ENCODE results near the gene CCDC27.

CCDC27 gene

DNA sequence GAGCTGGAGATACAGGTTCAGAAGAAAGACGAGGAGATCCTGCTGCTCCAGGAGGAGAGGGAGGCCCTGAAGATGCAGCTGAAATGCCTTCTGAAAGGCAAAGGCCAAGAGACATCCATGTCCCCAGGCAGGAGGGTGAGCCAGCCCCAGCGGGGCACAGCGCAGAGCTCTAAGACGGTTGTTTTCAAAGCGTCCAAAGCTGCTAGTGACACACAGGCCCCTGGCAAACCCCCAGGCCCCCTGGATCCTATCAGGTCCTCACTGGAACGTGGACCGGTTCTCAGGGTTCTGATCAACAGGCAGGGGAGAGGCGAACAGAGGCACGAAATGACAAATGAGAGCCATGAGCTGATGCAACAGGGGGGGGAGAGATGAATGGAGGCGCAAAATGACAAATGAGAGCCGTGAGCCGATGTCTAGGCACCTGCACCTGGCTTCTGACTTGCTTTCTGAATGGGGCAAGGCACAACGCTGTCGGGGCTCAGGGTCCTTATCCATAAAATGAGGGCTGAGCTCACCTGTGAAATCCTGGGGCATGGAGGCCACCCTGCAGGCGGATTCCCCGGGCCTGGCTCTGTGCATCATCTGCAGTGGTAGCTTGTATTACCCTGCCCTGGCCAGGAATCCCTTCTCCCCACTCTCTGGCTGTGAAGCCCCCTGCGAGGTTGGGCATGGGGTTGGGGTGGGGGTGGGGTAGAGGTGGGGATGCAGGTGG, 9.2 kb downstream of the CCDC27 start:
- no peak for DNase-seq

DNA sequence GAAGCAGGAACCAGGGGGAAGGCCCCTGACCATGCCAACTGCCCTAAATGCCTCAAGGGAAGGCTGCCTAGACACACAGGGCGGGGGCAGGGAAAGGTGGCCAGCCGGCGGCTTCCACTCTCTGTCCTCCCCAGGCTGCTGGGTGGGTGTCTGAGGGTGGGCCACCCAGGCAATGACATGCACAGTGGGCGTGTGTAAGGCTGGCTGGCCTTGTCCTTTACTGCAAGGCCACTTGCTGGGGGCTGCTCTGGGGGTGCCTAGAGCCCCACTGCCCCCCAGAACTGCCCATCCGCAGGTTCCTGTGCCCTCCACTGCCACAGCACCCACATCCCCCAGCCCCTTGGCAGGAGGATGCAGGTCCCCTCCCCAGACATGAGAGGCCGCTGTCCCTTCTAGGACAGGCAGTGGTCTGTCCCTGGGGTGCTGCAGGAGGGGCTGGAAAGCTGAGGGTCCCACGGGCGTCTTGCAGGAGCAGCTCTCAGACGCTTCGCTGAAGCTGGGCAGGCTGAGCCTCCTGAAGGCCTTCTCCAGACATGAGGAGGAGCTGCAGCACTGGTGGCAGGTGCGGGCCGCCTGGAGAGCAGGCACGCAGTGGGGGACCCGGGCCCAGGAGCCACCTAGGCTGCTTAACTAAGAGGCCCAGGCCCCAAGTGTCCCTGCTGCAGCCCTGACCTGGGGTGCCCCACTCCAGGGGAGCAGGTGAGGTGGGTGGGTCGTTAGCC, 10.1 kb downstream of the CCDC27 start:
- no peak for DNase-seq

- no peak for DNase-seq
Measured at GRCh38 chr1:3762873-3763228, 10.6 kb downstream of the CCDC27 start.

DNA sequence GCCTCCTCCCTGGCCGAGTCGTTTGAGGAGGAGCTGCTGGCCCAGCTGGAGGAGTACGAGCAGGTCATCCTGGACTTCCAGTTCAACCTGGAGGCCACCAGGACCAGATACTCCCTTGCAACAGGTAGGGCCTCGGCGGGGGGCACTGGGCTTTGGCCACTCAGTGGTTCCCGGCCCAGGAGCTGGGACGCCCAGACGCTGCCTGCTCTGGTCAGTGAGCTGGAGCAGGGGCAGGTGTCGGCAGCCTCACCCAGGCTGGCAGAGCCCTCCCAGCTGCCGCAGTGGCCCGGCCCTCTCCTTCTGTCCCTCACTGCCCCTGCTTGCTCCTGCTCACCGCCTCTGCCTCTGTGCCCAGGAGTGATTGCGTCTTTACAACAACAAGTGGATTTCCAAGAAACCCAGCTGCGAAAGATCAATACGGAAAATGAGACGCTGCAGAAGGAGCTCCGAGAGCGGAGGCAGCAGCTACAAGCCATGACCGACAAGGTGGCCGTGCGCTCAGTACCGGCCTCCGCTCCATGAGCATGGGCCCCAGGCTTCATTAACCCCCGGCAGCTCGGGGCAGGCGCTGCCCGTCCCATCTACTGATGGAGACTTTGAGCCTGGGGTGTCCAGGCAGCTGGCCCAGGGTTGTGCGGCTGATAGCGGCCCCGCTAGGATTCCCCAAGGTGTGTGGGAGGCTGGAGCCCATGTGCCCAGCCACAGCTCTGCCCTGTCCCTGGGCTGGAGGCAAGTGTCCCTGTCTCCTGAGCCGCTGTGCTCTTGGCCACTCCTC, 11.3 kb downstream of the CCDC27 start:
- no peak for DNase-seq

DNA sequence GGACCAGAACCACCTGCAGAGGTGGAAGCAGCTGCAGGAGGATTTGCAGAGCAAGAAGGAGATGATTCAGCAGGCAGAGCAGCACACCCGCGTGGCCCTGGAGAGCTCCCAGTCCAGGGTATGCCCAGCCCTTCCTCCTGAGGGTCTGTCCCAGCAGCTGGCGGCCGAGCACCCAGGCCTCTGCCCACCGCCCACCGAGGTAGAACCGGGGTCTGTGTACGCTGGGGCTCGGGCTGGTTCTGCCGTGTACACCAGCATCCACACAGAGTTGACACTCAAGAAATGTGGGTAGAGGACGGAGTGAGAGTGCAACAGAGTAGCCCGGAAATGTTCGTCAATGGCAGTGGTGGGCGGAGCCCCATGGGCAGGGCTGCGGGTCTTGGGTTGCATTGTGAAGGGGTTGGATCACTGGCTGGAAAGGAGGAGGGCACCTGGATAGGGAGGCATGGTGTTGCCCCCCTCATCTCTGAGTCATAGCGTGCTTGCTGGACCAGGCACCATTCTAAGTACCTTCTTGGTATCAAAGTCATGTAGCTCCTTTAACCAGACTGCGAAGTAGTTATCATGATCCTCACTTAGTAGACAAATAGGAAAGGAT, 15.2 kb downstream of the CCDC27 start:
- DNase-seq: no peak

DNA sequence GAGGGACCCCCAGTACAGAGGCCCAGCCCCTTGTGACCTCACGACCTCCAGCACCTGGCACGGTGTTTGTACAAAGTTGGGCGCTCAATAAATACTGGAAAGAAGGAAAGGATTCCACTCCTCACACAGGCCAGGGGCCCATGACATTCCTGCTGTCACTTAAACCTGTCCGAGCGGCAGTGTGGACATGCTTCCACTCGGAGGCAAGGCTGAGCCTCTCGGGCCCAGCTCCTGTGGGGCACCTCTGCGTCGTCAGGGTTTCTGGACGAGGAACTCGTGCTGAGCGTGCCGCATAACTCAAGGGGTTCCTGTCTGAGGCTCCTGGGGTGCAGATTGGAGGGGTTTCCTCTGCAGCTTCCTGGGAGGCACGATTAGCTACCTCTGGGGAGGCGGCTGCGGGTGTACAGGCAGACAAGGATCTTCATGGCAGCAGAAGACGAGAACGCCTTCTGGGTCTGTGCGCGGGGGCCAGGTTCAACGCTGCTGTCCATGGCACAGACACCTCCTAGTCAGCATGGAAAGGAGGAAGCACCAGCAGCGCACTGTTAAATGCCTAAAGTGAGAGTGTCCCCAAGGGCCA, 16.7 kb downstream of the CCDC27 start:
- DNase-seq: no peak

DNA sequence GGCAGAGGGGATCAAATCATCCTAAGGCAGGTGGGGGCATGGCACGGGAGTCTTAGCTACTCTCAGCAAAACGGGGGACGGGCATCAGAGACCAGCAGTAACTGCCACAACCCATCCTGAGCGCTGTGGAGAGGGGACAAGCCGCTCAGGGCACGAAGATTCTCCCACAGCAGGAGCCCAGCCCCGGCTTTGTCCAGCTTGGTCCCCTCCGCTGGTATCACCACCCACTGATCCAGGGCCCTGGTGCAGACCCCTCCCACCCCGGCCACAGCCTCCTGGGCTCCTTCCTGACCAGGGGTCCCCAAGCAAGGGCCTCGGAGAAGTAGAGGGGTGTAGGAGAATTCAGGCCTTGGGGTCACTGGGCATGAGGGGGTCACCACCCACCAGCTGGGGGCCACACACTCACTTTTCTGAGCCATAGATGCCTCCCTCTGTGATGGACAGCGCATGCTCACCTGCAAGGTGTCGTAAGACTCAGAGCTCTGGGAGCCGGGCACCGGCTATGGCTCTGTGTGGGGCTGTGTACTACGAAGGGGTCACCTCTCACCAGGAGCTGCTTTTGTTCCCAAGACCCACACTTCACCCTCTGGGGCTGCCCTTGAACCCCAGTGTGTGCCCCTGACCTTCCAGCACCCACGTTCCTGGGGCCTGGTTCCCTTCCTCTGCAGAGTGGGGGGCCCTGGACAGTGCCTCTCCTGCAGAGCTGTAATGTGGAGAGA, 18.0 kb downstream of the CCDC27 start:
- DNase-seq: no peak

DNA sequence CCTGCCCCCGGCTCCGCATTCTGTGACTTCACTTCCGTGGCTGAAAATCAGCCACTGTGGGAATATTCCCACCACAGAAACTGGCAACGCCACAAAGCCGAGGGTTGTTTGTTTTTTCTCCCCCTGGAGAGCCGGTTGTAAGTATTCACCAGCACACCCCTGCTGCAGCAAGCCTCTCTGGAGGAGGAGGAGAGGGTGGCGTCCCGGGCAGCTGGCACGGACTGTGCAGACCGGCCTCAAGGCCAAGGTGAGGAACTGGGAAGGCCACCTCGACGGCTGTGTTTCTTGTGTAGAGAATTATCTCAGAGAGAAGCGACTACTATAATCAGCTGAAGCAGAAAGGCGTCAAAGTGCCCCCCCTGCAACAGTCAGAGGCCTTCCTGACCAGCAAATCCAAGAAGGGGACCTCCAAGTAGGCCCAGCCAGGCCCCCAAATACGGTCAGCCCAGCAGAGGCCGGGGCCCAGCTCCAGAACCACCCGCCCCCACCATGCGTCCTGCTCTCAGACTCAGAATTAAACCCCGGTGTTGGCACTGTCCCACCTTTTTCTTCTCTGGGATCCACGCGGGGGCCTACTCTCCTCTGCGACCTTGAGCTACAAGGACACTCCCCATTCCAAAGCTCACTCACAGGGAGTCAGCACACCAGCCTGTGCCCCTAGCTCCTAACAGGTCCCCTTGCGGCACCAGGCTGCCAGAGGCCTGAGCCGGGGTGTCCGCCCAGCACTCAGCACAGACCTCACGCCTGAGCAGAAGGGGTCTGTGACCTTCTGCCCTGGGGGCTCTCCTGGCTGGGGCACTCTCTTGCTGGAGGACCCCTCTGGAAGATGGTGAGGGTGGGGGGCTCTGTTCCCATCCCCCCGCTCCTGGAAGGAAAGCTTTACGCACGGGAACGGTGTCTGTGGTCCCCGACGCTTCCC, 19.1 kb downstream of the CCDC27 start:
- no peak for DNase-seq

GRCh38 chr1:3772027-3772714, 19.9 kb downstream of the CCDC27 start:
- peak; percentile 52 for DNase-seq

GRCh38 chr1:3772715-3773571, 20.7 kb downstream of the CCDC27 start, which contains the start of gene SMIM1:
Gene SMIM1 (plus strand): TSS chr1:3772749. CDS start chr1:3775374, 2,625 bp downstream.
- DNase-seq: no peak

DNA sequence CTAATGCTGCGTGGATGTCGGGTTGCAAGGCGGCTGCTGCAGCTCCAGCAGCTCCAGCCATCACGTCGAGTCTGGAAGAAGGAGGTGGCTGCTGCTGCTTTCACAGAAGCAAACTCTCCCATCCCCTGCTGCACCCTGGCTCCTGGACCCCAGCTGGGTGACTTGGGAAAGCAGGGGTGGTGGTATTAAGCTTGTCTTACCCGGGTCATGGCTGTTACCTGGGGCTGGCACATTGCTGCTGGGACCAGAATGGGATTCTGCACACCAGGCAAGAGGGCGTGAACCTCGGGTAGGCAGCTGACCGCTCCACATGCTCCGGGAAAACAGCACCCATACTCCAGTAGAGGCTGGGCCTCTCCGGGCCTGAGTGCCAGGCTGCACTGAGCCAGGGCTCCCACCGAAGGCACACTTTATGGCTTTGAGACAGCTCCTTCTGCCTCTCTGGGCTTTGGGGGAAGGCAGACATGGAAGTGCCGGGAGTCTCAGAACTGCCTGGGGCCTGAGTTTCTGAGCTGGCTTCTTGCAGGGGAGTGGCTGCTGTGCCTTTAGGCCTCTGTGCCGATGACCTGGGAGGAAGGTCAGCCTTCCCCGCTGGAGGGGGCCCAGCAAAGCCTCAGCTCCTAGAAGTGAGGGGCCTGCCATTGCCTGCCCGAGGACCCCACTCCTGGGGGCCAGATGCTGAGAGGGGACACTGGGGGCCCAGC, 21.5 kb downstream of the CCDC27 start:
- no peak for DNase-seq

- DNase-seq: no peak
Measured at GRCh38 chr1:3774276-3774945, 22.2 kb downstream of the CCDC27 start.

DNA sequence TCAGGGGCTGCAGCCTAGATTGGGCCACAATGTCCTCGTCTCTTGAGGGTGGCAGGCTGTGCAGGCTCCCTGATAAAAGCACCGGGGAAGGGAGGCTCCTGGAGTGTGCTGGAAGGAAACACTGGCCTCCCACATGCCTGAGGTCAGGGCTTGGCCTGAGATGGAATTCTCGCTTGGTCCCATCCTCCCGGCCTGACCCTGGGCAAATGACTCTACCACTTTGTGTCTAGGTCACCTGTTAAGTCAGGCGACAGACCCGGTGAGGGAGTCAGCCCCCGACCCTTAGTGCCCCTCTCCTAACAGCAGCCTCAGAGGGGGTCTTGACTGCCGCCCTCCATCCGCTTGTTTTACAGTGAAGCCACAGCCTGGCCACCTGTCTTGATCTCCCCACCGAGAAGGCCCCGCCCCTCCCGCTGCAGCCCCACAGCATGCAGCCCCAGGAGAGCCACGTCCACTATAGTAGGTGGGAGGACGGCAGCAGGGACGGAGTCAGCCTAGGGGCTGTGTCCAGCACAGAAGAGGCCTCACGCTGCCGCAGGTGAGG, 22.8 kb downstream of the CCDC27 start:
- no peak for DNase-seq

GRCh38 chr1:3775490-3776230, 23.4 kb downstream of the CCDC27 start:
- peak; percentile 28 for DNase-seq

GRCh38 chr1:3776231-3776961, 24.1 kb downstream of the CCDC27 start:
- DNase-seq: no peak

- DNase-seq: no peak
Measured at GRCh38 chr1:3777078-3777547, 24.9 kb downstream of the CCDC27 start.
